ENCODE measurements around the gene DOCK4.

- TF ChIP-seq POLR2AphosphoS5 (IDR thresholded peaks at IDR 0.05; ENCODE audit: low read depth, low read length) (no peak), CTCF (IDR thresholded peaks at IDR 0.05; ENCODE audit: control extremely low read depth in 1 of 3, insufficient read depth in 1 of 3, low read depth in 1 of 3, low read length in 3 of 3) (no peak), ZNF274 (IDR thresholded peaks at IDR 0.05; ENCODE audit: borderline replicate concordance, extremely low read depth, low read length) (no peak), EZH2 (IDR thresholded peaks at IDR 0.05; ENCODE audit: low read depth, low read length, severe bottlenecking) (no peak)
Observed at GRCh38 chr7:112223310-112223709, 17.1 kb upstream of the DOCK4 start.

All from H1 (cell line).